KG1 (cell line): ENCODE results near the gene ELF2.
"Not testable (repeated sequence)": the region's sequence is repeated elsewhere in the genome, so short reads cannot be mapped to it uniquely, and the experiment has no call there.

ENCODE experiments used
- DNase-seq: peaks from one replicate; lab custom pipeline; 2025; lab: John Stamatoyannopoulos, UW

The ELF2 gene

DNA sequence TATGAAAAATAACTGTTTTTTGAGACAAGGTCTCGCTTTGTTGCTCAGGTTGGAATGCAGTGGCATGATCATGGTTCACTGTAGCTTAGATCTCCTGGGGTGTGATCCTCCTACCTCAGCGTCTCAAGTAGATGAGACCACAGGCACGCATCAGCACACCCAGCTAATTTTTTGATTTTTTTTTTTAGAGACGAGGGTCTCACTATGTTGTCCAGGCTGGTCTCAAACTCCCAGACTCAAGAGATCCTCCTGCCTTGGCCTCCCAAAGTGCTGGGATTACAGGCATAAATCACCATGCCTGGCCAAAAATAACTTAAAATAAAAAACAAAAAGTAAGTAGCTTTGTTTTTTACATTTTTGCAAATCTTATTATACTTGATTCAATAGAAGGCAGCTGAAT, 98.1 kb downstream of the ELF2 start:
- DNase-seq: no peak

DNA sequence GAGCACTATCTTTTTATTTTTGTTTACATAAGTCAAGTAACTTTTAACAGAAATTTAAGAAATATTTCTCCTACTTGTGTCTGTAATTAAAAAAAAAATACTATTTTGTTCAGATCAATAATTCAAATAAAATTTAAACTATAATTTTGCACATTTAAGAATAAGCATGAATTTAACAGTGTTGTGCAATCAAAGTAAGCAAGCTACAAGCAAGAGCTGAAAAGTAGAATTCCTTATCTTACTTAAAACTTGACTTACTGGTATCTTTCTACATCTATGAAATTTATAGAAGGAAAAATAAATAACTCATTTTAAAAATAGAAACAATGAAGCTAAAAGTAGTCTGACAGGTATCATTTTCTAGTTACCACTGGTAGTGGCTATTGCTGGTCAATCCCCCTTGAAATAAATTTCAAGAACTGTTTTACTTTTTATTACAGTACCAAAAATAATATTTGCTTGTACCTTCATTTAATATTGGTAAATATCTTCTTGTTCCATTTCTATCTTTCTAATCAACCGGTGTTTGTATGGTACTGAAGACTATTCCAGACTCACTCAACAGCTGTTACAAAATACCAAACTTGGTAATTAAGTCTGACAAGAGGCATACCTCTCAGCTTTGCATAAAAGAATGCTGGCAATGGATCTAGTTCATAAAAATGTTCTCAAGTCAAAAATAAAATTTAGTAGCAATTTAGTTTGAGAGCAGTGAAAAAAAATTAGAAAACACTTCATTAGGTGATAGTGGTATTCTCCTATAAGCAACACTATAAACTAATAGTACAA, 99.3 kb downstream of the ELF2 start:
- DNase-seq: no peak

GRCh38 chr4:139076016-139076744, 100.8 kb downstream of the ELF2 start:
- no peak for DNase-seq

GRCh38 chr4:139060591-139060990, 116.4 kb downstream of the ELF2 start:
- DNase-seq: no peak

DNA sequence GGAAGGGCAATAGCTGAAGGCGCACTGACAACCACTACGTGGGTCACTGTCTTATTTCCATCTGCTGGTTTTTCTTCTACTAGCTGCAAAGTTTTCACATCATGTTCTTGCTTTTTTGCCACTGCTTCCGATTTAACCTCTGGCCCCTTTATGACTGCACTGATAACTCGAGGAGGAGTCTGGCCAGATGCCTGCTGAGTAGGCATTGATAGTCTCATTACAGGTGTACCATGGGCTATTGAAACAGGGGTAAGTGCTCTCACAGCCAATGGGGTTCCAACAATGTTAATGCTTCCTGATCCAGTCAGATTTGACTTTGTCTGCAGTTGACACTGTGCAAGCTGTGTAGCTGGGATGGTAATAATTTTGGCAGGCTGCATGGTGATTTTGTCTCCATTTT, 118.0 kb downstream of the ELF2 start:
- not testable (repeated sequence) for DNase-seq

DNA sequence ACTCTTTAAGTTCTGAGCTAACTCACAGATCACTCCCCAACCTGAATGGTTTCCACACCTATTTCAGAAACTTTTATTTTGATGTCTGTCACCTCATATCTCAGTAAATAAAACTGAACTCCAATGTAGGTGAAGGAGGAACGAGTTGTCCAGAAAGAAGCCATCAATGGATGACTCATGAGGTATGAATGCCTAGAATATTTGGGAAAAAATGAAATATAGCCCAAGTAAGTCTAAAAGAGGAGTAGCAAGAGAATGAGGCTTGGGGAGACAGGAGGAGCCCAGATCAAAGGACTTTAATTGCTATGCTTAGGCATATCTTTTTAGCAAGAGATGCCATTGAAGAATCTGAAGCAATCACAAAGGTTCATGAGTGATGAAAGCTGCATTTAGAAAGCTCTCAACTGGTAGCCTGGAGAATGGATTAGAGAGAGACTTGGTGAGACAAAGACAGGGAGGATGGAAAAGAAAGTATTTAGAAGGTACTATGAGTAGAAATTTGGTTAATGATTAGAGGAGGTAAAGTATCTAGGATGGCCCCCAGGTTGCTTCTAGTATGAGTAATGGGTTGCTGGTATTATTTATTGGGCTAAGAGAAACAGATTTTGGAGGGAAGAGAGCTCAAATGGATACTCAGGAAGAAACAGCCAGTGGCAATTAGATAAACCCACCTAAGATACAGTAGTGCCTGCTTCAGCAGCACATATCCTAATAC, 122.1 kb downstream of the ELF2 start:
- DNase-seq: no peak

DNA sequence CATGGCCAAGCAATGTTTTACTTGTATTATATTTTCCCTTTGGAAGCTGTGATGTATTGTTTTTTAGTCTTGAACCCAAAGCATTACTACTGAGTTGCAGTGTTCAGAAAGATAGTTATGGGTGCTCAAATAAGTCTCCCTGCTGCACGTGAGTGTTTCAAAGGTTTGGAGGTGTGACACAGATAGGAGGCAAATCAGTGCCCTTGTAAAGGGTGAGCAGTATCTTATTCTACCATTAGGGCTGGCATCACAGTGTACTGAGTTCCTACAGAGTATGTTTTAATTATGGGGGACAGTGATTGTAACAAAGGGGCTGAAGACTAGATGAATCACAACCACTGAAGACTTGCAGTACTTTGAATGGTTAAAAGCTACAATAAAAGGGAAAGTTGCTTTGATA, 123.1 kb downstream of the ELF2 start:
- DNase-seq: no peak

- no peak for DNase-seq
Measured at GRCh38 chr4:139050446-139050845, 126.6 kb downstream of the ELF2 start.

DNA sequence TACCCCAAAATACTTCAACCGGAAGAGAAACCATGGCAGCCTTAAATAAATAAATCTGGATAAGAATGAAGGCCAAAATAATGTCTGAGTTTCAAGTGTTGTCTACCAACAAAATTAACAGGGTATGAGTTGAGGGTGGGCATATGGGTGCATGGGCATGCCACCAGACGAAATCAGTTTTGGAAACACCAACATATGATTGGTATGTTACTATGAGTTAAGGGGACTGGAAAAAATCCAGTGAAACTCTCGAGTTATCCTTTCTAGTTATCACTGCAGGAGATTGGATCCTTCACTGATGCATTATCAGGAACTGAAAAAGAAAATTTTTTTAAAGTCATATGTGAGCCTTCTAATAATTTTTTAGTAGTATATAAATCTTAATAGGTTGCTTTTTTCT, 129.0 kb downstream of the ELF2 start:
- DNase-seq: no peak

DNA sequence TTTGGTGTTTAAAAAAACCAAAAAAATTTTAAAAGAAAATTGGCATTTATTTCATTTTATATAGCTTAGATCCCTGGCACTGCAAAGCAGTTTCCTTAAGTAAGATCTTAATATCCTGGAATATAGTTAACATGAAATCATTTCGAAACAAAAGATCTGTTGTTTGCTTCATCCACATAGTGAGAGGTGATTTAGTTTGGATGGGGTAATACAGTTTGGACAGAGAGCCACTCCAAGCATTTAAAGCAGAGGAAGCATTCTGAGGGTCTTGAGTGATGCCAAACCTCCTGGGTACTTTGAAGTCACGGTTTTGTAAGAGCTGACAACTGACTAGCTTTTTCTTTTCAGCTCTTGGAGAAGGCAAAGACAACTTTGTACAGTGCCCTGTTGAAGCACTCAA, 132.7 kb downstream of the ELF2 start:
- DNase-seq: no peak

DNA sequence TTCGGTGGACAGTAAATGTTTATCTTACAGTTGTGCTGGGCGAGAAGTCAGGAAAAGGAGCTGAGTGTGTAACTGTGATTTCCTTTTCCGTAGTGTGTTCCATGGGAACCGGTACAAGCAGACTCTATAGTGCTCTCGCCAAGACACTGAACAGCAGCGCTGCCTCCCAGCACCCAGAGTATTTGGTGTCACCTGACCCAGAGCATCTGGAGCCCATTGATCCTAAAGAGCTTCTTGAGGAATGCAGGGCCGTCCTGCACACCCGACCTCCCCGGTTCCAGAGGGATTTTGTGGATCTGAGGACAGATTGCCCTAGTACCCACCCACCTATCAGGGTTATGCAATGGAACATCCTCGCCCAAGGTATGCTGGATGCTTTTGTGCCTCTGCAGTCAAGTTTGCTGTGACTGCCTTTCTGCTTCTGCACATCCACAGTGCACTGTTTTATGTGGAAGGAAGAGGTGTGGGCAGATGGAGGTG, 134.0 kb downstream of the ELF2 start:
- no peak for DNase-seq

- DNase-seq: no peak
Measured at GRCh38 chr4:139038874-139039443, 138.1 kb downstream of the ELF2 start.

DNA sequence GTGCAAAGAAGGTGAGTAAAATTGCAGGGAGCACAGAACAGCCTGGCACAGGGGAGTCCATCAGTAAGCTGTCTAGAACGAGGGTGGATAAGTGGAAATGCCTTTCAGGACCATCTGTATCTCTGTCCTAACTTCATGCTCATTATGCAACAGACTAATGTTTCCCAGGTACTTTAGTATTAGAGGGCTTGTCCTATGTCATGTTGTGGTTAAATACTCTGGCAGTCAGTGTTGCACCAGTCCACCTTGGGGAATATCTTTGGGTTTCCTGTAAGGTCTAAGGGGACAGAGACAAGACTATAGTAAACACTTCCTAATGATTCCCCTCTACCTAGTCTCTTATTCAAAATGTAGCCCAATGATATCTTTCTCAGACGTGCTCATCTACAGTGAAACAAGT, 140.1 kb downstream of the ELF2 start:
- DNase-seq: no peak

- DNase-seq: no peak
Measured at GRCh38 chr4:139035650-139036049, 141.4 kb downstream of the ELF2 start.

DNA sequence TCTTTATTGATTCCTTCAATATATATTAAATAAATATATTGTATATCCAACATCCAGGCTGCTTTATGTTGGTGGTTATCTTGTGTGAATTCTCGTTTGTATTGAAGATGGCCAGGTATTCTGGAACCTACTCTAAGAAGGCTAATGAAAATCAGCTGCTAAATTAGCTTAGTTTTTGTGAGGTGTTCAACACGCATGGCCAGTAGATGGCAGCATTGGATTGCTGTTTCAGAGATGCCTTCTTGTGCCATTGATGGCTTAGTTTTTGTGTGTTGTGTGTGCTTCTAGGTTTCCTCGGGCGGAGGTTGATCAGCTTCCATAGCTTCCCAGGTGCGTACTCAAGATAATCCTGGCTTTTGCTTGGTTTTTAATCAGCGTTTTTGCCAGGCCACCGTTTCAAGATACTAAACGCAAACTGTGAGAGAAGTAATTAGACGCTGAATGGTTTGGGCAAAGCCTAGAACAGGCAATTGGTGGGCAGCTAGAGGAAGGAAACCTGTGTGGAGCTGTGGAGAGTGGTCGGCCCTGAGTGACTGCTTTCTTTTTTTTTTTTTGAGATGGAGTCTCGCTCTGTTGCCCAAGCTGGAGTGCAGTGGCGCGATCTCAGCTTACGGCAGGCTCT, 146.3 kb downstream of the ELF2 start:
- DNase-seq: peak; percentile 70

- not testable (repeated sequence) for DNase-seq
Measured at GRCh38 chr4:139029866-139030363, 147.1 kb downstream of the ELF2 start.

DNA sequence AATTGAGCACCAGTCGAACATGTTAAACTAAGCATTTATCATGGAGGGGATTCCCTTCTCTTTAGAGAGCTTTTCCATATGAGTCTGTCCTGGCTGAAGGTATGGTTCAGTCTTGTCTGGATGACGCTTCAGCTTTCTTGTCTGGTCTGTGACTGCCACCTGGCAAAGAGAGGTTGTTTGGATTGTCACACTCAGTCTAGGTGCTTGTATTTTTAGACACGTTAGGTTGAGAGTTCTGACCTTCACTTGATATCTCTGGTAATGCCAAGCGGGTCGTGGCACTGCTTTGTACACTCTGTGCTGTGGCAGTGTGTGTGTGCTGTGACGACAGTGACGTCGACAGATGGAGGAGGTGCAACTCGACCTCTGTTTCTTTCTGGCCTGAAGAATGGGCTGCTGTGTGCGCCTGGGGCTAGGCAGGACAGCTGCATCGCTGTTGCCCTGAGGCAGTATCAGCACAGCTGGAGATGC, 148.8 kb downstream of the ELF2 start:
- no peak for DNase-seq

GRCh38 chr4:139027776-139028175, 149.2 kb downstream of the ELF2 start:
- DNase-seq: no peak

GRCh38 chr4:139025841-139026240, 151.2 kb downstream of the ELF2 start:
- DNase-seq: no peak

DNA sequence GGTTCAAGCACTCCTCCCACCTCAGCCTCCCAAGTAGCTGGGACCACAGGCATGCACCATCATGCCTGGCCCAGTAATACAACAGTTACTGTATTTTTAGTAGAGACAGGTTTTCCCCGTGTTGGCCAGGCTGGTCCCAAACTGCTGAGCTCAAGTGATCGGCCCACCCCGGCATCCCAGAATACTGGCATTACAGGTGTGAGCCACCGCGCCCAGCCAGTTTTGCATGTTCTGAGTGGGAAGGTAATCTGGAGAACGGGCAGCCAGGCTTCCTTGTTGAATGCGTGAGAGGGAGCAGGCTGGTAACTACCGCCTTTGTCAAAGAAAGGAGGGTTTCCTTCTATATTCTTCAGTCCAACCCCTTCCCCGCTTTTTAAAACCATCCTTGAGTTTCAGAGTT, 152.3 kb downstream of the ELF2 start:
- no peak for DNase-seq

DNA sequence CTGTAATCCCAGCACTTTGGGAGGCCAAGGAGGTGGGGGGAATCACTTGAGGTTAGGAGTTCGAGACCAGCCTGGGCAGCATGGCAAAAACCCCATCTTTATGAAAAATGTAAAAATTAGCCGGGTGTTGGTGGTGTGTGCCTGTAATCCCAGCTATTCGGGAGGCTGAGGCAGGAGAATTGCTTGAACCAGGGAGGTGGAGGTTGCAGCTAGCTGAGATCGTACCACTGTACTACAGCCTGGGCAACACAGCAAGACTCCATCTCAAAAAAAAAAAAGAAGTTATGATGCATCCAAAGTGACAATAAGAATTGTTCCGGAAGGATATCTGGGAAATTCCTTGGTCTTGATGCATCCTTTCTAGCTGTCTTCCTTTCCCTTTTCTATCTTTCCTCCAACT, 154.2 kb downstream of the ELF2 start:
- DNase-seq: no peak

GRCh38 chr4:139021071-139021470, 155.9 kb downstream of the ELF2 start:
- DNase-seq: not testable (repeated sequence)
